HS-5 (cell line): ENCODE data around the gene UHRF1.
"Not testable (repeated sequence)": the region's sequence is repeated elsewhere in the genome, so short reads cannot be mapped to it uniquely, and the experiment has no call there.

ENCODE experiments used
- DNase-seq: peaks from one replicate; pipeline ENCODE4 v3.0.0-alpha.2; 2012; ENCODE audit warnings: low read depth

UHRF1 gene

GRCh38 chr19:4900879-4901278 is 8.4 kb upstream of the UHRF1 start:
- DNase-seq: not testable (repeated sequence)

- no peak for DNase-seq
Measured at GRCh38 chr19:4902796-4903195, 6.5 kb upstream of the UHRF1 start, which contains the start of gene ARRDC5. TSS of gene ARRDC5 (minus strand) at chr19:4902896. CDS start at chr19:4902825, 71 bp downstream.

GRCh38 chr19:4904481-4904880 is 4.8 kb upstream of the UHRF1 start:
- no peak for DNase-seq

GRCh38 chr19:4906963-4907362 is 2.3 kb upstream of the UHRF1 start:
- DNase-seq: no peak

- no peak for DNase-seq
Measured at GRCh38 chr19:4908360-4908759, 941 bp upstream of the UHRF1 start.

GRCh38 chr19:4908781-4909155 is 533 bp upstream of the UHRF1 start:
- no peak for DNase-seq

GRCh38 chr19:4909897-4910593 is 744 bp downstream of the UHRF1 start:
- peak; percentile 72 for DNase-seq

GRCh38 chr19:4910594-4911281 is 1.4 kb downstream of the UHRF1 start:
- peak; percentile 61 for DNase-seq

- DNase-seq: peak; percentile 9
Measured at GRCh38 chr19:4911314-4911713, 2.0 kb downstream of the UHRF1 start.

GRCh38 chr19:4911786-4912672 is 2.7 kb downstream of the UHRF1 start:
- DNase-seq: peak; percentile 100

- DNase-seq: no peak
Measured at GRCh38 chr19:4913996-4914735, 4.9 kb downstream of the UHRF1 start.

GRCh38 chr19:4914736-4915501 is 5.6 kb downstream of the UHRF1 start:
- DNase-seq: peak; percentile 84

GRCh38 chr19:4916292-4917082 is 7.2 kb downstream of the UHRF1 start:
- no peak for DNase-seq

- DNase-seq: no peak
Measured at GRCh38 chr19:4922530-4923275, 13.4 kb downstream of the UHRF1 start.

- DNase-seq: no peak
Measured at GRCh38 chr19:4923276-4923747, 14.0 kb downstream of the UHRF1 start.

- no peak for DNase-seq
Measured at GRCh38 chr19:4929186-4929585, 19.9 kb downstream of the UHRF1 start.

- DNase-seq: no peak
Measured at GRCh38 chr19:4930664-4931063, 21.4 kb downstream of the UHRF1 start.

- no peak for DNase-seq
Measured at GRCh38 chr19:4932711-4933110, 23.4 kb downstream of the UHRF1 start.

GRCh38 chr19:4933528-4933927 is 24.2 kb downstream of the UHRF1 start:
- DNase-seq: no peak
